IMR-90 (cell line): Measurements from ENCODE around the gene CALHM3.

Source experiments
- BHLHE40 ChIP-seq: fragments of 150-350 bp; IDR thresholded peaks from 2 replicates; pipeline ENCODE4 v1.6.1; 2016; ENCODE audit warnings: mild to moderate bottlenecking, low read depth, low read length
- CEBPB ChIP-seq: IDR thresholded peaks from 2 replicates; pipeline ENCODE4 v1.6.1; 2012; ENCODE audit warnings: low read depth, low read length, improper control_type of control experiment
- CTCF ChIP-seq: conservative IDR thresholded peaks from 2 replicates; pipeline ENCODE4 v1.5.1; 2012; ENCODE audit warnings: mild to moderate bottlenecking, low read depth, low read length, improper control_type of control experiment
- ELK1 ChIP-seq: fragments of 150-350 bp; IDR thresholded peaks from 2 replicates; pipeline ENCODE4 v1.6.1; 2016; ENCODE audit warnings: low read depth, mild to moderate bottlenecking, low read length, moderate library complexity, borderline replicate concordance
- POLR2A ChIP-seq: IDR thresholded peaks from 2 replicates; pipeline ENCODE4 v1.6.1; 2012; ENCODE audit warnings: mild to moderate bottlenecking, low read depth, low read length
- RAD21 ChIP-seq: IDR thresholded peaks from 2 replicates; pipeline ENCODE4 v1.6.1; 2012; ENCODE audit warnings: low read length, improper control_type of control experiment
- RCOR1 ChIP-seq: IDR thresholded peaks from 2 replicates; pipeline ENCODE4 v1.6.1; 2012; ENCODE audit warnings: mild to moderate bottlenecking, low read length, improper control_type of control experiment; ENCODE audit not compliant: insufficient replicate concordance
- RFX5 ChIP-seq: IDR thresholded peaks from 2 replicates; pipeline ENCODE4 v1.8.0; 2012; ENCODE audit warnings: low read depth, mild to moderate bottlenecking, low read length, moderate library complexity

DNA sequence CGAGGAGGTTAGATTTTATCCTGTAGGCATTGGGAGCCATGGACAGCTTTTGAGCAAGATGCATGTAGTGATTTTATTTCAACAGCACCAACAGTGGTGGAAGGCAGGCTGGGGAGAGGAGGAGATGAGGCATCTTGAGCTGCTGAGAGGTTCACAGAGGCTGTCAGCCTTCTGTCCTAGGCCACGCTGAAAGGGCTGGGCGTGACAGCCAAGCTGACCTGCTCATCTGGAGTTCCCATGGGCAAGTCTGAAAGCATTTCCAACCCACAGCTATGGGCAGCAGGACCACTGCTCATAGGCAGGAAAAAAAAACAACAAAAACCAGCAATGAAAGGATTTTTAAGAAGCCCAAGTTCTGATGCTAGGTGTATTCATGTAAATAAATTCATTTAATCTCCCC, 22.1 kb upstream of the CALHM3 start:
- no peak for TF ChIP-seq CTCF
- TF ChIP-seq POLR2A: no peak
- TF ChIP-seq RCOR1: no peak
- TF ChIP-seq RAD21: no peak
- TF ChIP-seq RFX5: no peak
- TF ChIP-seq ELK1: no peak
- TF ChIP-seq CEBPB: no peak
- TF ChIP-seq BHLHE40: no peak
